HG03565 (cell line): ENCODE results near the gene UBP1.
"Not testable (repeated sequence)": the region's sequence is repeated elsewhere in the genome, so short reads cannot be mapped to it uniquely, and the experiment has no call there.

Experiments used
- ATAC-seq: cut with Tn5 transposase; IDR thresholded peaks from one replicate; pipeline ENCODE4 v1.9.1; 2021; ENCODE audit warnings: mild to moderate bottlenecking, moderate library complexity; ENCODE audit not compliant: unreplicated experiment

The UBP1 gene

DNA sequence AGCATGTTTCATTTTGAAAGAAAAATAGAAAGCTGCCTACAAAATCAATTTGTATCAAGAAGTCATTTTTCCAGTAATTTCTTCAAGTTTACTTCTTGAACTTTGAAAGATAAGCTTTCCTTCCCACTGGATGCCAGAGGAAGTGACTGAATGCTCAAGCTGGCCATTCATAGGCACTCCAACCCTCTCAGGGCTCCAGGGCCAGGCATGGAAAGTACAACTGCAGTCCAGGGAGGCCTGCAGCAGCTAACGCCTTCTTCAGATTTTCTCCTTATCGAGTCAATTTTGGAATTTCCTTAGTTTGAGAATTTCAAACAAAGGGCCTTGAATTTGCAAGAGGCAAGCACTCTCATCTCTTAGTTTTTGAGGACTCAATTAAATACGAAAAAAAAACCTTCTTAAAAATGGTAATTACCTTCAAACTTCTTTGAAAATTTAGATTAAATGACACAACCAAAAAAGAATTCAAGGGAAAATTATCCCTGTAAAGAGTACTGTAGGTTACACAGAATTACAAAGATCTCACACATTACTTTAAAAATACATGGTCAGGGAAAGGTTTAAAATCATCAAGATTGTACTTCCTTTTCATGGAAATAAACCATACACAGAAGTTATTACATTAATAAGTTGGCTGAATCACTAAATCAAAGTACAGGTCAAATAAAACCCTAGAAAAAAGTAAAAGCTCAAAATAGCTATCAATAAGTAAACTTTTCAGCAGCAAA, 2.5 kb downstream of the UBP1 start:
- no peak for ATAC-seq

DNA sequence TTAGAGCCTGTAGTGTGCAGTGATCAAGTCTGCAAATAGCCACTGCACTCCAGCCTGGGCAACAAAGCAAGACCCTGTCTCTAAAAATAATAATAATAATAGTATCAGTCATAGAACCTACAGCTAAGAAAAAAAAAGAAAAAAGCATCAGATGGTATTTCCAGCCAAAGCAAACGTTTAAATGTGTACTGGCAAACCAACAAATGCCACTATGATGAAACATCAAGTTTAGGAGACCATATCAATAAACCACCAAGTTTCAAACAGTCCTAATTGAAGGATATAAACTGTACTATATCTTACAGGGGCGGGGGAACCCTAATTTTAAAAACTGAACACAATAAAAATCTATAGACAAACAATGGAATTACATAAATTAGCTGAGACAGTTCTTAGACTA, 6.4 kb downstream of the UBP1 start:
- ATAC-seq = no peak

DNA sequence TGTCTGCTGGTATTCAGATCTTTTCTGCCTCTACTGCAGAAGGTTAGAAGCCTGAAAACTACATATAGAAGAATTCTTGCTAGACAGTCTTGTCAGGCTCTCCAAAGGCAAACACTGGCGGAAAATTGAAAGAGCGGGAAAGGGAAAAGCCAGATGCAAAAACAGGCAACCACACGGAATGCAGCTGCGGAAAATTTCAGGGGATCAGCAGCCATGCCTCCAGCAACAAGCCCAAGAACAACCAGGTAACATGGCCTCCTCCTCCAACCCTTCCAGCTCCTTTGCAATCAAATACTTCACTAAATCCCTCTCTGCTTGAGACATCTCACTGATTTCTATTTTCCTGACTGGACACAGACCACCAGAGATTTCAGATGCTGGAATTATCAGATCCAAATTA, 9.6 kb downstream of the UBP1 start:
- no peak for ATAC-seq

DNA sequence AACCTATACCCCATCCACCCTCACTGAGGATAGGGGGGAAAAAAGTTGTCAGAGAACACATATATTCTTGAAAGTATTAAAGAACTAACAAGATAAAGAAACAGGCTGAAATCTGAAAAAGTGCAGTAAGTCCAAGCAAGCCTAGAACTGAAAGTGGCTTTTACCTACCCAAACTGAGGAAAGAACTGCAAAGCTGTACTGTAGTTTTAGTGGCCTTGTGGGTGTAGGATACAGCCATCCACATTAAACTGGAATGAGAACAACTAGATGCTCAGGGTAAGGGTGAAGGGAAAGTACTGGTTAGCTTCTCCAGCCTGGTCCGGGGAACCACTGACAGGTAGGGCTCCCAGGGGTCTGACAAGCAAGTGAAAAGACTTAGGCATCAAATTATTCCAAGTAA, 10.1 kb downstream of the UBP1 start:
- no peak for ATAC-seq

DNA sequence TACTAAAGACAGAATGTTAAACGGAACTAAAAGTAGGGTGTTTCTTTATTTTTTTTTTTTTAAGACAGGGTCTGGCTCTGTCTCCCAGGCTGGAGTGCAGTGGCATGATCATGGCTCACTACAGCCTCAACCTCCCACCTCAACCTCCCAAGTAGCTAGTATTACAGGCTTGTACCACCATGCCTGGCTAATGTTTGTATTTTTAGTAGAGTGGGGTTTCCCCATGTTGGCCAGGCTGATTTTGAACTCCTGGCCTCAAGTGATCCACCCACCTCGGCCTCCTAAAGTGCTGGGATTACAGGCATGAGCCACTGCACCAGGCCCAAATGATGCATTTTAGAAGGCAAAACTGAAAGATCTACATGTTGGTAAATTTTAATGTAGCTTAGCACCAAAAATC, 10.9 kb downstream of the UBP1 start:
- not testable (repeated sequence) for ATAC-seq

DNA sequence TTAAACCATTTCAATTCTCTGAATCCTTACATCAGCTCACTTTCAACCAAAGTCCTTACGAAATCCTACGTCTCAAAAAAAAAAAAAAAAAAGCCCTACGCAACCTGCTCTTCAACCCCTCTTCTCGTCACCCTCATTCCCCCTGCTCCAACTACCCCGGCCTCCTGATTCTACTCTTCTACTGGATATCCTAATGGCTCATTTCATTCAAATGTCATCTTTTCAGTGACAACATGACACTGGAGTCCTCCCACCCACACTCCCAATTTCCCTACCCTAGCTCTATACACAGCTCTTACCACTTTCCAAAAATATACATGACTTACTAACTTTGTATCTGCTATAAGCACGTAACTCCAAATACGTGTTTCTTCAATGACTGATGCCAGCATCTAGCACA, 11.5 kb downstream of the UBP1 start:
- no peak for ATAC-seq

DNA sequence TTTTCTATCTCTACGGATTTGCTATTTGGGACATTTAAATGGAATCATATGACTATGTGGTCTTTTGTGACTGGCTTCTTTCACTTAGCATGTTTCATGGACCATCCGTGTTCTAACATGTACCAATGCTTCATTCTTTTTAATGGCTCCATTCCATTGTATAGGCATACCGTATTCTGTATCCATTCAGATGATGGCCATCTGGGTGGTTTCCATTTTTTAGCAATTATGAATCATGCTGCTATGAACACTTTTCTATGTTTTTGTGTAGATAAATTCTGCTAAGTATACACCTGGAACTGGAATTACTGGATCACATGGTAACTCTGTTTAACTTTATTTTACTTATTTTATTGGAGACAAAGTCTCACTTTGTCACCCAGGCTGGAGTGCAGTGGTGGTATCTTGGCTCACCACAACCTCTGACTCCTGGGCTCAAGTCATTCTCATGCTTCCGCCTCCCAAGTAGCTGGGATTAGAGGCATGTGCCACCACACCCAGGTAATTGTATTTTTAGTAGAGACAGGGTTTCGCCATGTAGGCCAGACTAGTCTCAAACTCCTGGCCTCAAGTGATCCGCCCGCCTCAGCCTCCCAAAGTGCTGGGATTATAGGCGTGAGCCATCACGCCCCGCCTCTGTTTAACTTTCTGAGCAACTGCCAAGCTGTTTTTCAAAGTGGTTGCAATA, 13.4 kb downstream of the UBP1 start:
- no peak for ATAC-seq

DNA sequence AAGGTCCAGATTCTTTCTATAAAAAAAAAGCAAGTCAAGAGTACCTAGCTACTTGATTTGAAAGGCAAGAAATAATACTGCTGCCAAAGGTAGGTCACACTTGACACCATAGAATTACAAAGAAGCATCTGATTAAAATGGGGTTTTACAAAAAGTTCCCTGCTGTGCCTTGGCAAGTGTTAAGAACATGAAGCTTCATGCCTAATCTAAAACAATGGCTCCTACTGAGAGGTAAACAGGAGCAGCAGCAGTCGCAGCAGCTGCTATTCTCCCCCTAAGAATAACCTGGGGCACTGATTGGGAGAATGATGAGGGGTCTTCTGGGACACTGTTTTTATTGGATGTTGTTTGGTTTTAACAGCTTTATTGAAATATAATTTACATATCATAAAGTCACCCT, 14.1 kb downstream of the UBP1 start:
- no peak for ATAC-seq

DNA sequence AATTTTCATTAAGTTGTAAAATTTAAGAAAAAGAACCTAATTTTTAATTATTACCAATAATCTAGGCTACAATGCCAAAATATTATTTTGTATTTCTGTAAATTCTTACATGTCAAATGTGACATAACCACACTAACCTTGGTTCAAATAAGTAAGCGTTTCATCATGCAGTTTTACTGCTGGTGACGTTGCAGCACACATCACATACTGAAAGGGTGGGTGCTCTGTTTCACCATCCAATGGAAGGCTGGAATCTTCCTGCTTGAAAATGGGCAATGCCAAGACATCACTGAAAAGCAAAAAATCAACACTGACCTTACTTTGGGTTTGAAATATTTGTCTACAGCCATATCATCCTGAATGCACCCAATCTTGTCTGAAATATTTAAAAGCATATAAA, 14.8 kb downstream of the UBP1 start:
- no peak for ATAC-seq

DNA sequence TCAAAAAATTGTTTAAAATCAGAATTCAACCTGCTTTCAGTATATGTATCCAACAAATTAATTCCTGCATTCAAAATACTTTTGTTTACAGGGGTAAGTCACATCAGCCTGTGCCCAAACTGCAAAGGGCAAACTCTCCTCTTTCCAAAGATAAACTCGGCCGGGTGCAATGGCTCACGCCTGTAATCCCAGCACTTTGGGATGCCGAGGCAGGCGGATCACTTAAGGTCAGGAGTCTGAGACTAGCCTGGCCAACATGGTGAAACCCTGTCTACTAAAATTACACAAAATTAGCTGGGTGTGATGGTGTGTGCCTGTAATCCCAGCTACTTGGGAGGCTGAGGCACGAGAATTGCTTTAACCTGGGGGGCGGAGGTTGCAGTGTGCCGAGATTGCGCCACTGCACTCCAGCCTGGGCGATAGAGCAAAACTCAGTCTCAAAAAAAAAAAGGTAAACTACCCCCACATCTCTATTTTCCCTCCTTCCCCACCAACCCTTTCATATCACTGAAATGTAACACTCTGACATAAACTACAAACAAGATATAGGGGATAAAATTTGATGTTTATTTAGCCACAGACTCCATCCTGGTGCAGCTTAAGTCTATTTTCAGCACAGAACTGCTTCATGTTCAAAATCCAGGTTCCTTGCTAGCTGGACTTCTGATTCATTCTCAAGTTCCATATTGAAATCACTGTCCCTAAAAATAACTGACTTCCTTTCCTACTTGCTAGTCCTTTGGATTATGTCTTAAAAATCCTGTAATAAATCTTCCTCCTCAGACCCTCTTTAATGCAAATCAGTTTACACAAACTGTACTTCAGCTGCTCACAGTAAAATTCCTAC, 15.4 kb downstream of the UBP1 start:
- no peak for ATAC-seq

DNA sequence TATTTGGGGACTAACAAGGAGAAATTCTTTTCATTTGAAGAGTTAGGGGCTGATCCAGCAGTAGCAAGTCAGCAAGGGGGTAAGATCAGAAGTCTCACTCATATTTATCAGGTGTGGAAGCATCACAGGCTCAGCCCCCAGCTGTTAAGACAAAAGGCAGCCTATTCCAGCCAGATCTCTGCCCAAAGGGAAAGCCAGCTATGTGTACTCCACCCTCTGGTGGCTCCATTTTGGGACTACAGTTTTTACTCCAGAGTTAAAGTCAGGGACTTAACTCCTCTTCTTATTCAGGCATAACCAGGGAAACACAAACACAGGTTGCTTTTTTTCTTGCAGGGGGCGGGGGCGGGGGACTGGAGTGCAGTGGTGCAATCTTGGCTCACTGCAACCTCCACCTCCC, 19.2 kb downstream of the UBP1 start:
- no peak for ATAC-seq

DNA sequence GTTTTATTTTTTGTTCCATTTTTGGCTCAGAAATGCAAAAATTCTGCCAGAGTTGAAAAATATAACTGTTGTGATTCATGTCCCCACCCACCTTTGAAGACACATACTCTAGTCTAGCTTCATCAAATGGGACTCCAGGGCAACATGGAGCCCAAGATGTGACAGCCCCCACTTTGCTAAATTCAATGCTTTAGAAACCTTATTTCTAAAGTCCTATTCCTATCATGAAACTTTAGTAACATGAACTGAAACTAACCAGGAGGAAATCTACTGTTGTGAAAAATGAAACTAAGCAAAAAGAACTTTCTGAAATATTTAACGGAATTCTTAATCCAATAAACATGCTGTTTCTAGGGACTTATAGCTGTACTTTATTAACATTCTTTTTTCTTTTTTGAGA, 20.3 kb downstream of the UBP1 start:
- no peak for ATAC-seq

DNA sequence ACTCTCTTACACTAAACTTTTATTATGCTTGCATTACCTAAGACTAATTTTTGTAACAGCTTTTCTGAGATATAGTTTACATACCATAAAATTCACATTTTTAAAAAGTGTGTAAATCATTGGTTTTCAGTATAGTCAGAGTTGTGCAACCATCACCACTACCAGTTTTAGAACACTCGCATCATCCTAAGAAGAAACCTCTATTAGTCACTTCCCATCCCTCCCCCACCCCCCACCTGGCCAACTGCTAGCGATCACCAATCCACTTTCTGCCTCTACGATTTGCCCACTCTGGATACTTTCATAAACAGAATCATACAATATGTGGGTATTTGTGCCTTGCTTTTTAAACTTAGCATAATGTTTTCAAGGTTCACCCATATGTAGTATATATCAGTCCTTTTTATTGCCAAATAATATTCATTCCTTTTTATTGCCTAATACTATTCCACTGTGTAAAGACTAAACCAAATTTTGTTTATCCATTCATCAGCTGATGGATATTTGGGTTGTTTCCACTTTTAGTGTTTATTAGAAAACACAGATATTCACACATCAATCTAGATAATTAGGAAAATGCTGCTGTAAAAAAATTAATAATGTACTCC, 23.0 kb downstream of the UBP1 start:
- ATAC-seq = no peak

DNA sequence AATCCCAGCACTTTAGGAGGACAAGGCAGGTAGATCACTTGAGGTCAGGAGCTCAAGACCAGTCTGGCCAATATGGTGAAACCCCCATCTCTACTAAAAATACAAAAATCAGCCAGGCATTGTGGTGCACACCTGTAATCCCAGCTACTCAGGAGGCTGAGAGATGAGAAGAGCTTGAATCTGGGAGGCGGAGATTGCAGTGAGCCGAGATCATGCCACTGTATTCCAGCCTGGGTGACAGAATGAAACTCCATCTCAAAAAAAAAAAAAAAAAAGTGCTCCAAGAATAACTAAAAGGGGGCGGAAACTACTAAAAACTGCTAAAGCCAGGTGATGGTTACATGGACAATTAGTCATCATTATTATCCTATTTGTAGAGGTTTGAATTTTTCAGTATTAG, 29.4 kb downstream of the UBP1 start:
- not testable (repeated sequence) for ATAC-seq

DNA sequence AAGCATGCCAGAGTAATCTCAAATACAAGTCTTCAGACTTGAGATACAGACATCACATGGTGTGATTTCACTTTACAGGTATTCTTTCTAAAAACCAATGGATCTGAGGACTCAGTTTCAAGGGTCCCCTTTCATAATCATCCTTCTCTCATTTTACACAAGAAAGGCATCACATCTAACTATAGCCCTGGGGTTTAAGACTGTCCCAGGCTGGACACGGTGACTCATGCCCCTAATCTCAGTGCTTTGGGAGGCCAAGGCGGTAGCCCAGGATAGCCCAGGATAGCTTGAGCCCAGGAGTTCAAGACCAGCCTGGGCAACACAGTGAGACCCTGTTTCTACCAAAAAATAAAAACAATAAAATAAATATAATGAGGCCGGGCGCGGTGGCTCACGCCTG, 36.4 kb downstream of the UBP1 start:
- ATAC-seq = no peak

DNA sequence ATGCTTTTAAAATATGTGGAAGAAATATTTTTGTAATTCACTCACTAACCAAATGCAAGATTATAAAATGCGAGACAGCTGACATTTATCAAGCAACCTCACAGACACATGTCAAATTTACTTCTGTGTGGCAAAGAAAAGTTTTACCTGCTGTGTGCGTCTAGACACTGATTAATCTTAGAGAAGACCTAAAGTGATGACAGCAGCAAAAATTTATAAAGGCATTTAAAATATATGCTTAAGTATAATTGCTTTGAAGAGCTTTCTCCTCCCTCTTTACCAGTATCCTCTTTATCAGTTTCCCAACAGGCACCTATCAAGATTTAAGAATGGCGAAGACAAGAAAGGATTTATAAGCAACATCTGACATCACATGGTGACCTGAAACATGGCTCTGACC, 37.3 kb downstream of the UBP1 start:
- no peak for ATAC-seq

DNA sequence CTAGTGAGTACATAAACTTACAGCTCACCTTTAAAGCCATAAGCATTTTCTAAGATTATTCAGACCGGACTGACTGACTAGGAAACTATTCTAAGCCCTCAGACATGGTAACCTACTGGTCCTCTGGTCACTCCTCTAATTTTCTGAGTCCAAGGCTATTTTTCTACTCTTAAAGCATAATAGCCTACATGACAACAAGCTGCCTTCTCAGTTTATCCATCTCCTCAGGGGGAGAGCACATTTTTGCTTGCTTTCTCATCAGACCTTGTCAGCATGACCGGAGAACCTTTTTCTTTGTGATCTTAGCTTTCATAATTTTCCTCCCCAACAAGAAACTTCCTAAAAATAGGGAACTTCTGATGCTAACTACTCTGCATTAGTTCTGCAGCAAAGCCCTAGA, 38.4 kb downstream of the UBP1 start:
- ATAC-seq = no peak

DNA sequence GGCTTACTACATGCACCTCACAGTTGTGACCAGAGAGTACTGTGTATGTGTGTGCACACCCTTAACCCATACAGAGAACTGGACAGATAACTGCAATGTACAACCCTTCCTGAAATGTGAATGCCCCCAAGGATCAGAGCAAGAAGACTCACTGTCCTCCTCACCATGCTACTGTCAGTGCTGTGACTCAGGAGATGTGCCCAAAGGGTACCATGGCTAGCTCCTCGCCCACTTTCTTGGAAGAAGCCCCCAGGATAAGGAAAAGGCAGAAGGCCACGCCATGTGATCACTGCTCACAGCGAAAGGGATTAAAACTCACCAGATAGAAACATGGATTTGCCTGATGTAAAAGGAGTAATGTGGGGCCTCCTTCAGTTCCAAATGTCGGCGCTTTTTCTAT, 41.8 kb downstream of the UBP1 start:
- no peak for ATAC-seq

DNA sequence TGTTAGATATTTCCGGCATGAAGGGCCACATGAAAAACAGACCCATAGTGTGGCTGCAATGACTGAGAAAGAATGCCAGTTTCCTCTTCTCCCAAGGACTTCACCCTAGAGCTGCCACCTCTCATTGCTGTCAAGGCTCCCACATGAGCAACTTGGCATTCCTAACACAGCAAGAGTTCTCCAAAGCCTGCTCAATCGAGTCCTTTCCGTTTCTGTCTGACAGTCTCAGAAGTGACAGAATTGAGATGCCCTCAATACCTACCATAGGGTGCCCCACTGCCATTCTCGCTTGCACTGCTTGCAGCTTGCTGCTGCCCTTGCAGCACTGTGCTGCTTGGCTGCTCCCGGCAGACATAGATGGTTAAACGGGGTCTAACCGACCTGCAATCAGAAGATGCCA, 44.3 kb downstream of the UBP1 start:
- ATAC-seq = no peak

DNA sequence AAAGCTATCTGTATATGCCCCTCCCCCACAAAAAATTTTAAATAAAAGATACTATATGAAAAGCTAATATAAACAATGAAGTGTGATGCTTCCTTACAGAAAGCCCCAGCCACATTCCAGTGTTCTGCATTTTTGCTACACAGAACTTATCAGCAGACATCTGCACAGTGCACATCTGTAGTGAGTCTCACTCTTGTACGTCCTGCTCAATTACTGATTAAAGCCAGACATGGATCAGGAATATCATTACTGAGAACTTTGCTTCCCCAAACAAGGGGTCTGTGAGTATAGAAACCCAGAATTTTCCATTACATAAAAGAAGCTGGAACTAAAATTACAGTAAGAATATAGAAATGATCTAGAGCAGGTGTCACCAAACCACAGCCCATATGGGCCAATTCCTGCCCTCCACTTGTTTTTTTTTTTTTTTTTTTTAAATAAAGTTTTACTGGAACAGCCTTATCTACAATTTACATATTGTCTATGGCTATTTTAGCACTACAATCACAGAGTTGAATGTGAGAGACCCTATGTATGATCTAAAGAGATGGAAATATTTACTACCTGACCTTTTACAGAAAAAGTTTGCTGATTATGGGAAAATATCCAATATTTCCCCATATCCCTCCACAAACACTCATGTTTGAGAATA, 45.7 kb downstream of the UBP1 start:
- ATAC-seq = no peak

DNA sequence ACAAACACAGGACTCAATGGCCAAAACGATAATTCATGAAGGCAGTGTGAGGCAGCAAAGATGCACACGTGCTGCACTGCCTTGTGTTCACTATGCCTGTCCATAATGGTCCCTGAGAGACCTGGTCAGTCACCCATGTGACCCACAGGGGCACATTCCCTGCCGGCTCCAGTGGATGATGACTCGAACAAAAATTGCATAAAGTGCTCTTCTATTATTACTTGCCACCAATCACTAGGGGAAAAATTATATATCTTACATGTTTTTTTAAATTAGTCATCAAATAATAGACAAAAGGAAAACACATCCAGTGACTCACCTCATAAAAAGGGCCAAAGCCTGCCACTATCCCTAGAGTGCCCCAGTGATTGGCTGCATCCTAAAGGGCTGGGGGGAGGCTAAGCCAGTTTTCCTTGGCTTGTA, 47.5 kb downstream of the UBP1 start:
- no peak for ATAC-seq
